ENCODE measurements around the gene PLXDC1. TPM values are rescaled to one million over a fixed set of nuclear protein-coding genes. Genes with fewer than 3 reads are reported as not detected.
"Not testable (repeated sequence)": the region's sequence is repeated elsewhere in the genome, so short reads cannot be mapped to it uniquely, and the experiment has no call there.

The PLXDC1 gene
- total and polyA plus RNA-seq, 2 experiments from 2014 or later: 0.28 to 0.91 TPM

DNA sequence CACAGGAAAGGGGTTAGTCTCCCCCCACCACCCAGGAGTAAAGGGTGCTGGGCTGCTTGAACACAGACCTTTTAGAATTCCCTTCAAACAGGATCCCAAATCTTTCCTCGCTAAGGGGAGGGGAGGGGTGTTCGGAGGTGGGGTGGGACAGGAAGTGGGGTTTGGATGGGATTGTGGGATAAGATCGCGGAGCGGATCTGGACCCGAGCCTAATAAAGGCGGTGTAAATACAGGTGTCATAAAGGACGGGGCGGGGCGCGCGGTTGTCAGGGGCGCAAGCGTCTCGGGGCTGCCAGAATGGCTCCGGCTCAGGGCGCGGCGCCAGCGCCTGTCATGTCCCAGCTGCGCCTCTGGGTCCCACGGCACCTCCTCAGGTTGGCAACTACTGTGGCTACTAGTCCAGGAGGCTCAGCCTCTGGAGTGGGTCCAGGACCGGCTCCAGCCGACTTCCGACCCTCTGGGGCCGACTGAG is 124.4 kb downstream of the PLXDC1 start:
- H3K4me3 ChIP-seq: peak overlapping the region; percentile 64
- H2AFZ ChIP-seq: peak overlapping the region; percentile 98
- no peaks in the 10 kb centered on the region for H3K79me2 ChIP-seq (replicated peaks; ENCODE audit: insufficient read depth)
- H3K36me3 ChIP-seq (ENCODE audit: insufficient read depth): no peaks in the 10 kb centered on the region
- Mint-ChIP-seq H3K9me3 (peaks cover 9% of the 10 kb centered on the region; the same call in 2 of the 3 replicates), H3K4me3 (peak overlapping the region; percentile 78), H3K4me1 (peaks cover 3% of the 10 kb centered on the region; the same call in 2 of the 3 replicates), H3K27ac (no peak overlapping the region), H3K36me3 (ENCODE audit: low read depth) (no peaks in the 10 kb centered on the region), H3K27me3 (ENCODE audit: insufficient read depth, low read depth, poor library complexity) (peaks cover 26% of the 10 kb centered on the region)
- H3F3A ChIP-seq (replicated peaks; ENCODE audit: low read depth): no peaks in the 10 kb centered on the region
- H4K20me1 ChIP-seq (replicated peaks; ENCODE audit: insufficient read depth): no peaks in the 10 kb centered on the region
- peak; percentile 99 for ATAC-seq
- TF ChIP-seq EZH2 (IDR thresholded peaks at IDR 0.05; ENCODE audit: low read depth, unreplicated experiment): no peak
- no peak for TF ChIP-seq EZH2phosphoT487 (IDR thresholded peaks at IDR 0.05; ENCODE audit: unreplicated experiment)
- no peak for TF ChIP-seq STAT1 (IDR thresholded peaks at IDR 0.05; ENCODE audit: unreplicated experiment)
- TF ChIP-seq POLR2AphosphoS5 (IDR thresholded peaks at IDR 0.05; ENCODE audit: low read depth): no peak
- TF ChIP-seq, protein P1, sequence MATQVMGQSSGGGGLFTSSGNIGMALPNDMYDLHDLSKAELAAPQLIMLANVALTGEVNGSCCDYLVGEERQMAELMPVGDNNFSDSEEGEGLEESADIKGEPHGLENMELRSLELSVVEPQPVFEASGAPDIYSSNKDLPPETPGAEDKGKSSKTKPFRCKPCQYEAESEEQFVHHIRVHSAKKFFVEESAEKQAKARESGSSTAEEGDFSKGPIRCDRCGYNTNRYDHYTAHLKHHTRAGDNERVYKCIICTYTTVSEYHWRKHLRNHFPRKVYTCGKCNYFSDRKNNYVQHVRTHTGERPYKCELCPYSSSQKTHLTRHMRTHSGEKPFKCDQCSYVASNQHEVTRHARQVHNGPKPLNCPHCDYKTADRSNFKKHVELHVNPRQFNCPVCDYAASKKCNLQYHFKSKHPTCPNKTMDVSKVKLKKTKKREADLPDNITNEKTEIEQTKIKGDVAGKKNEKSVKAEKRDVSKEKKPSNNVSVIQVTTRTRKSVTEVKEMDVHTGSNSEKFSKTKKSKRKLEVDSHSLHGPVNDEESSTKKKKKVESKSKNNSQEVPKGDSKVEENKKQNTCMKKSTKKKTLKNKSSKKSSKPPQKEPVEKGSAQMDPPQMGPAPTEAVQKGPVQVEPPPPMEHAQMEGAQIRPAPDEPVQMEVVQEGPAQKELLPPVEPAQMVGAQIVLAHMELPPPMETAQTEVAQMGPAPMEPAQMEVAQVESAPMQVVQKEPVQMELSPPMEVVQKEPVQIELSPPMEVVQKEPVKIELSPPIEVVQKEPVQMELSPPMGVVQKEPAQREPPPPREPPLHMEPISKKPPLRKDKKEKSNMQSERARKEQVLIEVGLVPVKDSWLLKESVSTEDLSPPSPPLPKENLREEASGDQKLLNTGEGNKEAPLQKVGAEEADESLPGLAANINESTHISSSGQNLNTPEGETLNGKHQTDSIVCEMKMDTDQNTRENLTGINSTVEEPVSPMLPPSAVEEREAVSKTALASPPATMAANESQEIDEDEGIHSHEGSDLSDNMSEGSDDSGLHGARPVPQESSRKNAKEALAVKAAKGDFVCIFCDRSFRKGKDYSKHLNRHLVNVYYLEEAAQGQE (IDR thresholded peaks at IDR 0.05; ENCODE audit: unreplicated experiment): no peak
- no peak for TF ChIP-seq ZNF114 (CRISPR knock-in tag; IDR thresholded peaks at IDR 0.05)
- no peak for TF ChIP-seq ZNF331 (CRISPR knock-in tag; IDR thresholded peaks at IDR 0.05; ENCODE audit: low read depth)
- DNase-seq (ENCODE audit: low spot score): peak; percentile 84
- H3K27me3 ChIP-seq (ENCODE audit: insufficient read depth): peaks cover 10% of the 10 kb centered on the region; the same call in 1 of the 2 replicates
- H3K27ac ChIP-seq (ENCODE audit: low read depth): no peak overlapping the region
- 0 out of 2 replicates have a peak, but pooled peaks cover 5% of the 10 kb centered on the region for H3K4me1 ChIP-seq (ENCODE audit: insufficient read depth)
- H3K4me2 ChIP-seq: peak overlapping the region; percentile 86
- H3K9me2 ChIP-seq (ENCODE audit: insufficient read depth): no peaks in the 10 kb centered on the region

DNA sequence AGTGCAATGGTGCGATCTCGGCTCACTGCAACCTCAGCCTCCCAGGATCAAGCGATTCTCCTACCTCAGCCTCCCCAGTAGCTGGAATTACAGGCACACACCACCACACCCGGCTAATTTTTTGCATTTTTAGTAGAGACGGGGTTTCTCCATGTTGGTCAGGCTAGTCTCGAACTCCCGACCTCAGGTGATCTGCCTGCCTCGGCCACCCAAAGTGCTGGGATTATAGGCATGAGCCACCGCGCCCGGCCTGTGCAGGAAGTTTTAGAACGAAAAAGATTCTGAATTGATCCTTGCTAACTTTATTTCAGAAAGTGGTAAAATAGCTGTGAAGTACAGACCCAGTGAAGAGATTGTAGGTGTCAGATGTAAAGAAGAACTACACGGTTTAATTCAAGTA is 125.1 kb downstream of the PLXDC1 start:
- not testable (repeated sequence) for H3K79me2 ChIP-seq (replicated peaks; ENCODE audit: insufficient read depth); H3K4me1 Mint-ChIP-seq; H3K27ac ChIP-seq (ENCODE audit: low read depth); ATAC-seq; H3K4me1 ChIP-seq (ENCODE audit: insufficient read depth); H4K20me1 ChIP-seq (replicated peaks; ENCODE audit: insufficient read depth); H3K27ac Mint-ChIP-seq; H3K36me3 ChIP-seq (ENCODE audit: insufficient read depth); DNase-seq (ENCODE audit: low spot score); H3F3A ChIP-seq (replicated peaks; ENCODE audit: low read depth); H3K27me3 ChIP-seq (ENCODE audit: insufficient read depth); H3K9me3 Mint-ChIP-seq; H3K36me3 Mint-ChIP-seq (ENCODE audit: low read depth); H3K9me2 ChIP-seq (ENCODE audit: insufficient read depth)
- Histone ChIP-seq H2AFZ (peak overlapping the region; percentile 98), H3K4me3 (peak overlapping the region; percentile 64), H3K4me2 (peak overlapping the region; percentile 86)
- Mint-ChIP-seq H3K4me3 (peak overlapping the region; percentile 78), H3K27me3 (ENCODE audit: insufficient read depth, low read depth, poor library complexity) (peaks cover 23% of the 10 kb centered on the region)

GRCh38 chr17:39022924-39023323 is 128.5 kb downstream of the PLXDC1 start:
- peaks cover 25% of the 10 kb centered on the region for H3K27me3 Mint-ChIP-seq (ENCODE audit: insufficient read depth, low read depth, poor library complexity)
- peaks cover 7% of the 10 kb centered on the region; the same call in 2 of the 3 replicates for H3K4me1 Mint-ChIP-seq
- Histone ChIP-seq H3K27ac (ENCODE audit: low read depth) (no peak overlapping the region), H3K79me2 (replicated peaks; ENCODE audit: insufficient read depth) (no peaks in the 10 kb centered on the region), H3K27me3 (ENCODE audit: insufficient read depth) (peaks cover 10% of the 10 kb centered on the region; the same call in 1 of the 2 replicates), H4K20me1 (replicated peaks; ENCODE audit: insufficient read depth) (no peaks in the 10 kb centered on the region), H2AFZ (no peak overlapping the region), H3K9me2 (ENCODE audit: insufficient read depth) (no peaks in the 10 kb centered on the region), H3K4me1 (ENCODE audit: insufficient read depth) (peaks cover 10% of the 10 kb centered on the region; the same call in 1 of the 2 replicates), H3K4me2 (no peak overlapping the region), H3K4me3 (no peak overlapping the region), H3F3A (replicated peaks; ENCODE audit: low read depth) (no peaks in the 10 kb centered on the region), H3K36me3 (ENCODE audit: insufficient read depth) (no peaks in the 10 kb centered on the region)
- H3K36me3 Mint-ChIP-seq (ENCODE audit: low read depth): no peaks in the 10 kb centered on the region
- no peaks in the 10 kb centered on the region for H3K9me3 Mint-ChIP-seq
- DNase-seq (ENCODE audit: low spot score) (no peak), ATAC-seq (no peak)
- no peak overlapping the region for H3K27ac Mint-ChIP-seq
- H3K4me3 Mint-ChIP-seq: no peak overlapping the region
- TF ChIP-seq STAT1 (IDR thresholded peaks at IDR 0.05; ENCODE audit: unreplicated experiment) (no peak), POLR2AphosphoS5 (IDR thresholded peaks at IDR 0.05; ENCODE audit: low read depth) (no peak), EZH2phosphoT487 (IDR thresholded peaks at IDR 0.05; ENCODE audit: unreplicated experiment) (no peak), CREB1 (CRISPR knock-in tag; IDR thresholded peaks at IDR 0.05; ENCODE audit: low read depth) (no peak), ZNF331 (CRISPR knock-in tag; IDR thresholded peaks at IDR 0.05; ENCODE audit: low read depth) (no peak), JUNB (IDR thresholded peaks at IDR 0.05; ENCODE audit: unreplicated experiment) (no peak), EZH2 (IDR thresholded peaks at IDR 0.05; ENCODE audit: low read depth, unreplicated experiment) (no peak), ETS1 (IDR thresholded peaks at IDR 0.05) (no peak)
- TF ChIP-seq, protein P1 (IDR thresholded peaks at IDR 0.05; ENCODE audit: unreplicated experiment): no peak
